GM12864 (cell line): ENCODE measurements around the gene MRPL20.
"Not testable (repeated sequence)": the region's sequence is repeated elsewhere in the genome, so short reads cannot be mapped to it uniquely, and the experiment has no call there.

Source experiments
- DNase-seq: peaks from one replicate; pipeline ENCODE4 v3.0.0-alpha.2; 2011; ENCODE audit warnings: low read depth
- H3K4me3 ChIP-seq: 2 replicates; pipeline ENCODE4 v1.5.1; 2011; ENCODE audit warnings: mild to moderate bottlenecking, low read depth, low read length, control low read depth
- CTCF ChIP-seq: IDR thresholded peaks from 2 replicates; pipeline ENCODE4 v1.5.1; 2011; ENCODE audit warnings: low read depth, mild to moderate bottlenecking, moderate library complexity, low read length, control low read depth, inconsistent platforms; ENCODE audit errors: missing control alignments

Gene MRPL20

GRCh38 chr1:1388078-1388472, 19.0 kb downstream of the MRPL20 start:
- H3K4me3 ChIP-seq, result no peak overlapping the region
- DNase-seq, result no peak
- no peak for TF ChIP-seq CTCF

- no peak for DNase-seq
- TF ChIP-seq CTCF, result no peak
Observed at GRCh38 chr1:1387098-1388077, 19.7 kb downstream of the MRPL20 start.

GRCh38 chr1:1385931-1386330, 21.2 kb downstream of the MRPL20 start:
- TF ChIP-seq CTCF, result no peak

More at GRCh38 chr1:1387098-1388077, 19.7 kb downstream of the MRPL20 start:
- H3K4me3 ChIP-seq, result no peak overlapping the region

GRCh38 chr1:1385339-1385738, 21.8 kb downstream of the MRPL20 start:
- not testable (repeated sequence) for DNase-seq, H3K4me3 ChIP-seq

More at GRCh38 chr1:1385931-1386330, 21.2 kb downstream of the MRPL20 start:
- no peak for DNase-seq
- no peak overlapping the region for H3K4me3 ChIP-seq

- no peak for TF ChIP-seq CTCF
- no peak overlapping the region for H3K4me3 ChIP-seq
- DNase-seq, result no peak
Observed at GRCh38 chr1:1381294-1381693, 25.8 kb downstream of the MRPL20 start.

- TF ChIP-seq CTCF, result no peak
- DNase-seq, result no peak
- H3K4me3 ChIP-seq, result no peak overlapping the region
Observed at GRCh38 chr1:1380860-1381259, 26.2 kb downstream of the MRPL20 start.

- no peak for DNase-seq
- no peak overlapping the region for H3K4me3 ChIP-seq
- TF ChIP-seq CTCF, result no peak
Observed at GRCh38 chr1:1377540-1378205, 29.4 kb downstream of the MRPL20 start.
